Calu3 (cell line): ENCODE data around the gene NAA15. TPM values are rescaled to one million over a fixed set of nuclear protein-coding genes. Genes with fewer than 3 reads are reported as not detected.

ENCODE experiments used
- BruUV-seq: library from RNA; stranded (reverse); fragments of 400-500 nt; replicated peaks from 2 replicates; lab custom pipeline; 2021; lab: Mats Ljungman, UMichigan
- CTCF ChIA-PET: fragments of 300-600 bp; sonication (Branson Sonifier 250); formaldehyde crosslinking; loops from one replicate; lab custom pipeline; 2022; ENCODE audit warnings: antibody characterized with exemption; lab: Charles Lee
- DNase-seq: peaks from one replicate; pipeline ENCODE4 v3.0.0; 2022
- H3K27ac Mint-ChIP-seq: one replicate; pipeline ENCODE4 v1.8.0; 2022; ENCODE audit warnings: mixed read lengths; ENCODE audit not compliant: unreplicated experiment
- H3K27me3 Mint-ChIP-seq: one replicate; pipeline ENCODE4 v1.8.0; 2022; ENCODE audit warnings: mixed read lengths; ENCODE audit not compliant: unreplicated experiment
- H3K36me3 Mint-ChIP-seq: one replicate; pipeline ENCODE4 v1.8.0; 2022; ENCODE audit warnings: mild to moderate bottlenecking, moderate library complexity, mixed read lengths; ENCODE audit not compliant: insufficient read depth, unreplicated experiment
- H3K4me1 Mint-ChIP-seq: one replicate; pipeline ENCODE4 v1.8.0; 2022; ENCODE audit warnings: mild to moderate bottlenecking, low read depth, mixed read lengths; ENCODE audit not compliant: unreplicated experiment
- H3K4me3 Mint-ChIP-seq: one replicate; pipeline ENCODE4 v1.8.0; 2022; ENCODE audit warnings: mild to moderate bottlenecking, low read depth, moderate library complexity, mixed read lengths; ENCODE audit not compliant: unreplicated experiment
- H3K9me3 Mint-ChIP-seq: one replicate; pipeline ENCODE4 v1.8.0; 2022; ENCODE audit warnings: low read depth, mixed read lengths; ENCODE audit not compliant: unreplicated experiment
- CTCF ChIP-seq: fragments of 200-600 bp; IDR thresholded peaks from one replicate; pipeline ENCODE4 v1.8.0; 2022; ENCODE audit warnings: antibody characterized with exemption; ENCODE audit not compliant: unreplicated experiment
- intact Hi-C: fragments of 100-400 bp; cut with micrococcal nuclease; formaldehyde crosslinking; loops from one replicate; pipeline ENCODE4 v1.10.0; 2022; ENCODE audit not compliant: unreplicated experiment
- total RNA-seq: library from RNA; stranded (reverse); gene quantifications from 2 replicates; pipeline ENCODE4 v1.2.3, GENCODE V29; 2022

NAA15 gene
- total RNA-seq, 1 experiment from 2014 or later = 45.2 TPM

- Mint-ChIP-seq H3K27ac (no peak overlapping the region), H3K9me3 (no peaks in the 10 kb centered on the region), H3K4me1 (no peaks in the 10 kb centered on the region), H3K36me3 (peaks cover 6% of the 10 kb centered on the region), H3K4me3 (no peak overlapping the region), H3K27me3 (no peaks in the 10 kb centered on the region)
- TF ChIP-seq CTCF = no peak
- DNase-seq = no peak
- CTCF ChIA-PET = no interaction called here
- no TSS peak for BruUV-seq
- intact Hi-C loops = no loop called here
Observed at GRCh38 chr4:139386421-139386820, 85.1 kb downstream of the NAA15 start.

GRCh38 chr4:139389102-139389501, 87.8 kb downstream of the NAA15 start:
- Mint-ChIP-seq H3K27ac (no peak overlapping the region), H3K4me3 (no peak overlapping the region), H3K27me3 (no peaks in the 10 kb centered on the region), H3K9me3 (no peaks in the 10 kb centered on the region), H3K36me3 (peaks cover 12% of the 10 kb centered on the region), H3K4me1 (no peaks in the 10 kb centered on the region)
- no TSS peak for BruUV-seq
- intact Hi-C loops = no loop called here
- DNase-seq = no peak
- CTCF ChIA-PET = no interaction called here
- no peak for TF ChIP-seq CTCF

GRCh38 chr4:139389991-139390390, 88.7 kb downstream of the NAA15 start:
- intact Hi-C loops = no loop called here
- no peak for TF ChIP-seq CTCF
- CTCF ChIA-PET = interaction anchor here (0.6 kb wide), 1 partner anchor 122 kb away, joined by 4 read pairs; no protein-coding TSS in a partner anchor
- H3K4me1 Mint-ChIP-seq = no peaks in the 10 kb centered on the region
- no TSS peak for BruUV-seq
- H3K27ac Mint-ChIP-seq = no peak overlapping the region
- no peaks in the 10 kb centered on the region for H3K27me3 Mint-ChIP-seq
- no peak for DNase-seq
- no peaks in the 10 kb centered on the region for H3K9me3 Mint-ChIP-seq
- H3K4me3 Mint-ChIP-seq = no peak overlapping the region
- H3K36me3 Mint-ChIP-seq = peaks cover 12% of the 10 kb centered on the region

GRCh38 chr4:139391731-139392130, 90.4 kb downstream of the NAA15 start:
- peaks cover 12% of the 10 kb centered on the region for H3K36me3 Mint-ChIP-seq
- no peak for DNase-seq
- H3K4me1 Mint-ChIP-seq = no peaks in the 10 kb centered on the region
- intact Hi-C loops = no loop called here
- no peak for TF ChIP-seq CTCF
- no peaks in the 10 kb centered on the region for H3K27me3 Mint-ChIP-seq
- CTCF ChIA-PET = no interaction called here
- H3K4me3 Mint-ChIP-seq = no peak overlapping the region
- BruUV-seq = no TSS peak
- no peaks in the 10 kb centered on the region for H3K9me3 Mint-ChIP-seq
- no peak overlapping the region for H3K27ac Mint-ChIP-seq
